Panc1 (cell line): ENCODE results near the gene SOS2.

ENCODE experiments used
- POLR2AphosphoS5 ChIP-seq: IDR thresholded peaks from 2 replicates; pipeline ENCODE4 v1.6.1; 2012; ENCODE audit warnings: mild to moderate bottlenecking, low read depth, low read length, moderate library complexity
- SIN3A ChIP-seq: IDR thresholded peaks from 2 replicates; pipeline ENCODE4 v1.6.1; 2012; ENCODE audit warnings: low read depth, mild to moderate bottlenecking, low read length, moderate library complexity, borderline replicate concordance; ENCODE audit not compliant: insufficient read depth
- TF ChIP-seq, protein P1 (sequence below): fragments of 450-650 bp; IDR thresholded peaks from 2 replicates; pipeline ENCODE4 v1.5.1; 2017; ENCODE audit warnings: mild to moderate bottlenecking

DNA sequence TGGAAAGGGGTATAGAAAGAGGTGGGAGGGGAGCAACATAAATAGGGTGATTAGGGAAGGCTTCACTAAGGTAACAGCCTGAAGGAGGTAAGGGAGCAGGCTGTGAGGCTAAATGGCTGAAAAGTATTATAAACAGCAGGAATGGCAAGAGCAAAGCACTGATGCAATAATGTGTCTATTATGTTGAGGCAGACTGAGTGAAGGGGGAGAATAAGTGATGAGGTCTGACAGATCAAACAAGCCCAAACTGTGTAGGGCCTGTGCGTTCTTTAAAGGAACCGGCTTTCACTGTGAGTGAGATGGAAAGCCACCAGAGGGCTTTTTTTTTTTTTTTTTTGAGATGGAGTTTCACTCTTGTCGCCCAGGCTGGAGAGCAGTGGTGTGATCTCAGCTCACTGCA is 108.3 kb downstream of the SOS2 start:
- TF ChIP-seq, protein P1, sequence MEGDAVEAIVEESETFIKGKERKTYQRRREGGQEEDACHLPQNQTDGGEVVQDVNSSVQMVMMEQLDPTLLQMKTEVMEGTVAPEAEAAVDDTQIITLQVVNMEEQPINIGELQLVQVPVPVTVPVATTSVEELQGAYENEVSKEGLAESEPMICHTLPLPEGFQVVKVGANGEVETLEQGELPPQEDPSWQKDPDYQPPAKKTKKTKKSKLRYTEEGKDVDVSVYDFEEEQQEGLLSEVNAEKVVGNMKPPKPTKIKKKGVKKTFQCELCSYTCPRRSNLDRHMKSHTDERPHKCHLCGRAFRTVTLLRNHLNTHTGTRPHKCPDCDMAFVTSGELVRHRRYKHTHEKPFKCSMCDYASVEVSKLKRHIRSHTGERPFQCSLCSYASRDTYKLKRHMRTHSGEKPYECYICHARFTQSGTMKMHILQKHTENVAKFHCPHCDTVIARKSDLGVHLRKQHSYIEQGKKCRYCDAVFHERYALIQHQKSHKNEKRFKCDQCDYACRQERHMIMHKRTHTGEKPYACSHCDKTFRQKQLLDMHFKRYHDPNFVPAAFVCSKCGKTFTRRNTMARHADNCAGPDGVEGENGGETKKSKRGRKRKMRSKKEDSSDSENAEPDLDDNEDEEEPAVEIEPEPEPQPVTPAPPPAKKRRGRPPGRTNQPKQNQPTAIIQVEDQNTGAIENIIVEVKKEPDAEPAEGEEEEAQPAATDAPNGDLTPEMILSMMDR: no peak
- no peak for TF ChIP-seq SIN3A
- TF ChIP-seq POLR2AphosphoS5: no peak
